GM12875 (cell line): ENCODE data around the gene HIPK2.
"Not testable (repeated sequence)": the region's sequence is repeated elsewhere in the genome, so short reads cannot be mapped to it uniquely, and the experiment has no call there.

Source experiments
- H3K4me3 ChIP-seq: one replicate; pipeline ENCODE4 v1.5.1; 2011; ENCODE audit warnings: low read depth, low read length, control low read depth
- TF ChIP-seq, protein P1 (sequence below): IDR thresholded peaks from 2 replicates; pipeline ENCODE4 v1.5.1; 2011; ENCODE audit warnings: low read depth, mild to moderate bottlenecking, control low read depth, inconsistent platforms, low read length, moderate library complexity, borderline replicate concordance; ENCODE audit not compliant: insufficient read depth

Gene HIPK2

DNA sequence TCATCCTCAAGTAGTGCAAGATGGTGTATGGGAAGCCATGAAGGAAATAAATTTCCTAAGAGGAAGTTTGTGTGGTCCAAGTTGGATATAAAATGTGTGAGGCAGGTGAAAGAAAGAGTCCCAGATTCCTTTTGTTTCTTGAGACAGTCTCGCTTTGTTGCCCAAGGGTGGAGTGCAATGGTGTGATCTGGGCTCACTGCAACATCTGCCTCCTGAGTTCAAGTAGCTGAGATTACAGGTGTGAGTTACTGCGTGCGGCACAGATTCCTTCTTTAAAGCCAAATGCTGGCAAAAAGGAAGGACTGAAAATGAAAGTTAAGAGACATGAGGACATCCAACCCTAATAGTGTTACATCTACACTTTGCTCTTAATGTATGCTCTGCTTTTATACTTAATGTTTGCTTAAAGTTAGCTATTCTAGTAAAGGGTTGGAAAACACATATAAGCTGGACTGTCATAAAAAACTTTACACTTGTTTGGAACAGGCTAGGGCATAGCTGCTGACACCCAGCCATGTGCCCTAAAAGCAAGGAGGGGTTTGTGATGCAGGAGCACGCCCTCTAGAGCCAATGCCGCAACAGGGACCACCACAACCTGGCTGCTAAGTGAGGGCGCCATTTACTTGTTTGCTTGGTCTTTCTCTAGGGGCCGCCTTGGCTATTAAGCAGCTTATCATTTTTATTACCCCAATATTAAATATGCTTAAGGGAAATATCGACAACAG, 219.8 kb downstream of the HIPK2 start:
- TF ChIP-seq, protein P1, sequence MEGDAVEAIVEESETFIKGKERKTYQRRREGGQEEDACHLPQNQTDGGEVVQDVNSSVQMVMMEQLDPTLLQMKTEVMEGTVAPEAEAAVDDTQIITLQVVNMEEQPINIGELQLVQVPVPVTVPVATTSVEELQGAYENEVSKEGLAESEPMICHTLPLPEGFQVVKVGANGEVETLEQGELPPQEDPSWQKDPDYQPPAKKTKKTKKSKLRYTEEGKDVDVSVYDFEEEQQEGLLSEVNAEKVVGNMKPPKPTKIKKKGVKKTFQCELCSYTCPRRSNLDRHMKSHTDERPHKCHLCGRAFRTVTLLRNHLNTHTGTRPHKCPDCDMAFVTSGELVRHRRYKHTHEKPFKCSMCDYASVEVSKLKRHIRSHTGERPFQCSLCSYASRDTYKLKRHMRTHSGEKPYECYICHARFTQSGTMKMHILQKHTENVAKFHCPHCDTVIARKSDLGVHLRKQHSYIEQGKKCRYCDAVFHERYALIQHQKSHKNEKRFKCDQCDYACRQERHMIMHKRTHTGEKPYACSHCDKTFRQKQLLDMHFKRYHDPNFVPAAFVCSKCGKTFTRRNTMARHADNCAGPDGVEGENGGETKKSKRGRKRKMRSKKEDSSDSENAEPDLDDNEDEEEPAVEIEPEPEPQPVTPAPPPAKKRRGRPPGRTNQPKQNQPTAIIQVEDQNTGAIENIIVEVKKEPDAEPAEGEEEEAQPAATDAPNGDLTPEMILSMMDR, result no peak
- no peak overlapping the region for H3K4me3 ChIP-seq

DNA sequence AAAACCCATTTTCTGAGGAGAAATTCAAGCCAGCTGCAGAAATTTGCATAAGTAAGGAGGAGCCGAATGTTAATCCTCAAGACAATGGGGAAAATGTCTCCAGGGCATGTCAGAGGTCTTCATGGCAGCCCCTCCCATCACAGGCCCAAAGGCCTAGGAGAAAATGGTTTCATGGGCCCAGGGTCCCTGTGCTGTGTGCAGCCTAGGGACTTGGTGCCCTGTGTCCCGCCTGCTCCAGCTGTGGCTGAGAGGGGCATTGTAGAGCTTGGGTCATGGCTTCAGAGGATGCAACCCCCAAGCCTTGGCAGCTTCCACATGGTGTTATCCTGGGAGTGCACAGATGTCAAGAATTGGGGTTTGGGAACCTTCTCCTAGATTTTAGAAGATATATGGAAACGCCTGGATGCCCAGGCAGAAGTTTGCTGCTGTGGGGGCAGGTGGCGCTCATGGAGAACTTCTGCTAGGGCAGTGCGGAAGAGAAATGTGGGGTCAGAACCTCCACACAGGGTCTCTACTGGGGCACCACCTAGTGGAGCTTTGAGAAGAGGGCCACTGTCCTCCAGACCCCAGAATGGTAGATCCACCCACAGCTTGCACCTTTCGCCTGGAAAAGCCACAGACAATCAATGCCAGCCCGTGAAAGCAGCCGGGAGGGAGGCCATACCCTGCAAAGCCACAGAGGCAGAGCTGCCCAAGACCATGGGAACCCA, 223.7 kb downstream of the HIPK2 start:
- H3K4me3 ChIP-seq, result not testable (repeated sequence)

DNA sequence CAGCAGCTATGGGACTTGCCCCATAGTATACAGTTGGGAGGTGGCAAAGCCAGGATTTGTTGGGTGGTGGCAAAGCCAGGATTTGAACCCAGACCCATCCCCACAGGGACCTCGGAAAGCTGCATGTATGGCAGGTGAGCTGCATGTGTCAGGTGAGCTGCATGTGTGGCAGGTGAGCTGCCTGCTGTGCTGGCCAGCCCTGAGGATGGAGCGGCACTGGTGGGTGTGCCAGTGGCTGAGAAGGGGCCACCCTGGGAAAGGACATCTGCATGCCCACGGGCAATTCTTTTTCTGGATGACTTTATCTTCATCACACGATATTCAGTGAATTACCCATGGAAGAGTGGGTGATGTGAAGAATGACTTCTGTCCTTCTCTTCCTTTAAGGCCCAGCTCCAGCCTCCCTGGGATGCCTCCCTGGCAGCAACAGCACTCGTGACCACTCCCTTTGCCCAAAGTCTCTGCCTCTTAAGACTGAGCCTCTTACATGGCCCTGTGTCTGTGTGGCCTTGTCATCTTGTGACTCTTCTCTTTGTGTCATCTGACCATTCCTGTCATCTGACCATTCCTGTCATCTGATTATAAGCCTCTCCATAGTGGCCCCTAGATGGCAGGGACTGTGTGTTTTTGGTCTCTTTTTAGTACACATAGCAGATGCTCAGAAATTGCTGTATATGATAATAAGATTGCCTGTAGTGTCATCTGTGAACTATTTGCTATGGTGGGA, 229.3 kb downstream of the HIPK2 start:
- TF ChIP-seq, protein P1, result no peak
- H3K4me3 ChIP-seq, result no peak overlapping the region

DNA sequence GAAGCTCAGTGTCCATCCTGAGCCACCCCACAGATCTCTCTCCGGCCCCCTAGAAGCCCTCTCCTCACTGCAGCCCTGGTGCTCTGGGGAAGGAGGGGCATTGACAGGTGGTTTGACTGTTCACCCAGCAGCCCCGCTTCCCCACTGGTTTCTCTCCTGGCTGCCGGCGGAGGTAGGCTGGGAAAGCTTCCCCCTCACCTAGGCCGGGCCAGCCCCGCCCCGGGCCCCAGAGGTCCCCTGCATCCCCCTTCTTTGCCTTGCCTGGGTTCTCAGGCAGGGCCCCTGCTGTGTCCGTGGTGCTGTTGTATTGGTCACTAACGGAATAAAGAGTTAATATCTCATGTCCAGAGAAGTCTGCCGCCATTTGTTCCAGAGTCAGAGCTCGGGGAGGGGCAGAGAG, 233.2 kb downstream of the HIPK2 start:
- H3K4me3 ChIP-seq, result no peak overlapping the region
- TF ChIP-seq, protein P1, result no peak

DNA sequence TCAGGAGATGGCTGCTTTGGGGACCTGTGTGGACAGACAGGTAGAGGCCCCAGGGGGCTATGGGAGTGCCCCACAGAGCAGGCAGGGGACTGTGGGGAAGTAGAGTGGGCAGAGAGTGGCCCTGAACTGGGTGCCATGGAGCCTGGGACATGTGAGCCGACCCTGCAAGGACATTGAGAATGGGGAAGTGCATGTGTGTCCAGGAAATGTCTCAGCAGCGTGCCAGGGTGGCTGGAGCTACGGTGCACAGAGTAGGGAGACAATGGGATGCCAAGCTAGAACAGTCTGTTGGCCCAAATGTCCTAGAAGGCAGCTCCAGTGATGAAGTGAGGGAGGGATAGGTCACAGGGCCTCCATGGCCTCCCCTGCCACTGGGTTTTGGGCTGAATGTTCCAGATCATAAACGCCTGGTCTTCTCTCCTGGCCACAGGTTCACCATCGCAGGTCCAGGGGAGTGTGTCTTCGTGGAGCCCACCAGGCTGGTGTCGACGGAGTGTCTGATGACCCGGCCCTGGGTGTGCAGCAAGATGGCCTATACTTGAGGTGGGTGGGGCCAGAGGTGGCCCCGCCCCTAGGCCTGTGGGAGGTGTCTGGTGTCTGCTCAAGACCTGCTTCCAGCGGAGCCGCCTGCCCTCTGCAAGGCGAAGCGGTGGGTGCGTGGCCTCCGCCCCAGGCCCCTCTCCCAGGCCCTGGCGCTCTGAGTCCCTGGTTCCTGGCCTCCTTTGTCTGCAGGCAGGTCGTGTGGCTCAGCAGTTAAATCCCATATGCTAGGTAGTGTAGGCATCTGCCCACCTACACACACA, 233.8 kb downstream of the HIPK2 start:
- TF ChIP-seq, protein P1, result no peak
- H3K4me3 ChIP-seq, result no peak overlapping the region

DNA sequence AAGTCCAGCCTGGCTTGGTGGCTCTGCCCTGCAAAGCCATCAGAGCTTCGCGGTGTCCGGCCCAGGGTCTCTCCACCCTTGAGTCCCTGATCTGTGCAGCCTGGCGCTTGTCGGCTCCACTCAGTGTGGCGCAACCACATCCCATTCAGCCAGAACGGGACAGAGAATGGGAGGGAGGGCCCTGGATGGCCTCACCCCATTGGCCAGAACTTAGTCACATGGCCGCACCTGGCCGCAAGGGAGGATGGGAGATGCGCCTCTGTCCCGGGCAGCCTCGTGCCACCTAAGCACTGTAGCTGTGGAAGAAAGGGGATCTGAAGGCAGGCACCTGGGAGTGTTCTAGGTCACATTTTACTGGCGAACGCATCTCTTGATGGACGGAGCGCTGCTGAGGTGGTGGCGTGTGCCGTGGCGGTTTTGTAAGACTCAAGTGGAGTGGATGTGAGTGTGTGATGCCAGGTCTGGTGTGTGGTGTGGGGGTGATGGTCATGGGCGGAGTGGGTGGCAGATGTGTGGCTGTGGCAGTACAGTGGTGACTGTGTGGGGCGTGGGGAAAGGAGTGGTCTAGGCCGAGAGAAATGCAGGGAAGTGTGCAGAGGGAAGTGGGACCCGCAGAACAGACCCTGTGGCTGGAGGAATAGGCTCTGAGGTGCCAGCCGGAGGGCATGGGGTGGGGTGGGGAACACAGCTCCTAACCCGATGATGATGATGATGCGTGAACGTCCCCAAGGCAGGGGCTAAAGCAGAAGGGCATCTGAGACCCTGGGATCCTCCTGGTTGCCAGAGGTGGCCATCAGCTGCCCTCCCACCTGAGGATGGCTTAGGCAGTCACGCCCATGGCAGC, 235.3 kb downstream of the HIPK2 start:
- no peak overlapping the region for H3K4me3 ChIP-seq
- TF ChIP-seq, protein P1, result no peak
